Caco-2 (cell line): Measurements from ENCODE around the gene TLE5. TPM values are rescaled to one million over a fixed set of nuclear protein-coding genes. Genes with fewer than 3 reads are reported as not detected.

Experiments used
- BruUV-seq: library from RNA; stranded (reverse); fragments of 400-500 nt; replicated peaks from 2 replicates; lab custom pipeline; 2021; lab: Mats Ljungman, UMichigan
- CTCF ChIA-PET: fragments of 300-600 bp; sonication (Branson Sonifier 250); formaldehyde crosslinking; loops from one replicate; lab custom pipeline; 2022; ENCODE audit warnings: antibody characterized with exemption; lab: Charles Lee
- POLR2A ChIA-PET: fragments of 300-600 bp; sonication (Branson Sonifier 250); formaldehyde crosslinking; loops from one replicate; lab custom pipeline; 2022; ENCODE audit warnings: antibody characterized with exemption; lab: Charles Lee
- DNase-seq, 2 experiments: peaks; one replicate each; pipeline versions ENCODE4 v3.0.0 to v3.0.0-alpha.2; 2020 to 2022
- H3K27me3 ChIP-seq: replicated peaks from 2 replicates; pipeline ENCODE4 v1.6.0; 2011; ENCODE audit warnings: low read length; ENCODE audit not compliant: control insufficient read depth, insufficient read depth
- H3K36me3 ChIP-seq: 2 replicates; pipeline ENCODE4 v1.5.1; 2011; ENCODE audit warnings: low read length; ENCODE audit not compliant: control insufficient read depth, insufficient read depth
- H3K4me1 ChIP-seq: fragments of 250-450 bp; sonication (Bioruptor Pico); 2 replicates; pipeline ENCODE4 v1.5.1; 2020; ENCODE audit warnings: mild to moderate bottlenecking
- H3K4me3 ChIP-seq: 2 replicates; pipeline ENCODE4 v1.5.1; 2011; ENCODE audit warnings: low read depth, mild to moderate bottlenecking, control low read depth, low read length
- H3K9me3 ChIP-seq: fragments of 250-450 bp; sonication (Bioruptor Pico); 2 replicates; pipeline ENCODE4 v1.5.1; 2020; ENCODE audit warnings: mild to moderate bottlenecking, moderate library complexity
- H3K27ac Mint-ChIP-seq: one replicate; pipeline ENCODE4 v1.8.0; 2022; ENCODE audit warnings: mixed read lengths; ENCODE audit not compliant: unreplicated experiment
- H3K27me3 Mint-ChIP-seq: one replicate; pipeline ENCODE4 v1.8.0; 2022; ENCODE audit warnings: mixed read lengths; ENCODE audit not compliant: insufficient read depth, unreplicated experiment
- H3K36me3 Mint-ChIP-seq: one replicate; pipeline ENCODE4 v1.8.0; 2022; ENCODE audit warnings: mild to moderate bottlenecking, mixed read lengths; ENCODE audit not compliant: insufficient read depth, unreplicated experiment
- H3K4me1 Mint-ChIP-seq: one replicate; pipeline ENCODE4 v1.8.0; 2022; ENCODE audit warnings: low read depth, mixed read lengths; ENCODE audit not compliant: unreplicated experiment
- H3K4me3 Mint-ChIP-seq: one replicate; pipeline ENCODE4 v1.8.0; 2022; ENCODE audit warnings: mild to moderate bottlenecking, moderate library complexity, mixed read lengths; ENCODE audit not compliant: unreplicated experiment
- H3K9me3 Mint-ChIP-seq: one replicate; pipeline ENCODE4 v1.8.0; 2022; ENCODE audit warnings: mixed read lengths; ENCODE audit not compliant: unreplicated experiment
- intact Hi-C: fragments of 100-400 bp; cut with micrococcal nuclease; formaldehyde crosslinking; loops from one replicate; pipeline ENCODE4 v1.10.0; 2022; ENCODE audit not compliant: unreplicated experiment
- total RNA-seq: library from RNA; stranded (reverse); gene quantifications from 2 replicates; pipeline ENCODE4 v1.2.3, GENCODE V29; 2022
- TF ChIP-seq, protein P1 (sequence below), 2 experiments: fragments of 200-600 bp in 1 of 2; IDR thresholded peaks; 1 replicate in 1 of 2; 2 replicates in 1 of 2; pipeline versions ENCODE4 v1.5.1 to v1.8.0; 2011 to 2022; ENCODE audit warnings: antibody characterized with exemption in 1 of 2, control low read depth in 1 of 2, inconsistent platforms in 1 of 2, low read depth in 1 of 2, low read length in 1 of 2, mild to moderate bottlenecking in 1 of 2, moderate library complexity in 1 of 2; ENCODE audit not compliant: insufficient read depth in 1 of 2, severe bottlenecking in 1 of 2, unreplicated experiment in 1 of 2

Gene TLE5
- total RNA-seq, 1 experiment from 2014 or later: 132 TPM

DNA sequence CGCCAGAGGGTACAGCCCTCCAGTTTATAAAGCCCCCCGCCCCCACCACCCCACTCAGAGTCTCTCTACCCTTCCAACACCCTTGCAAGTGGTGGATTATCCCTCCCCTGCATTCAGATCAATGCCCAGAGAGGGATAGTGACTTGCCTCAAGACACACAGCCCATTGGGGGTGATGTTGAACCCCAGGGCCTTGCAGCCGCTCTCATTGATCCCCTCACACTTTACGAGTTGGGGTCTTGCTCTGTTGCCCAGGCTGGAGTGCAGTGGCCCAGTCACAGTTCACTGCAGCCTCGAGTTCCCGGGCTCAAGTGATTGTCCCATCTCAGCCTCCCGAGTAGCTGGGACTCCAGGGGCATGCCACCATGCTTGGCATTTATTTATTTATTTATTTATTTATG, 44.4 kb downstream of the TLE5 start:
- Histone ChIP-seq H3K9me3 (no peaks in the 10 kb centered on the region), H3K27me3 (no peaks in the 10 kb centered on the region), H3K36me3 (no peaks in the 10 kb centered on the region), H3K4me3 (no peak overlapping the region), H3K4me1 (no peaks in the 10 kb centered on the region)
- ChIA-PET CTCF (no interaction called here), POLR2A (no interaction called here)
- BruUV-seq: no TSS peak
- Mint-ChIP-seq H3K4me3 (no peak overlapping the region), H3K27ac (no peak overlapping the region), H3K4me1 (peaks cover 6% of the 10 kb centered on the region), H3K36me3 (no peaks in the 10 kb centered on the region), H3K9me3 (no peaks in the 10 kb centered on the region), H3K27me3 (no peaks in the 10 kb centered on the region)
- no peak for DNase-seq
- intact Hi-C loops: no loop called here
- TF ChIP-seq, protein P1, sequence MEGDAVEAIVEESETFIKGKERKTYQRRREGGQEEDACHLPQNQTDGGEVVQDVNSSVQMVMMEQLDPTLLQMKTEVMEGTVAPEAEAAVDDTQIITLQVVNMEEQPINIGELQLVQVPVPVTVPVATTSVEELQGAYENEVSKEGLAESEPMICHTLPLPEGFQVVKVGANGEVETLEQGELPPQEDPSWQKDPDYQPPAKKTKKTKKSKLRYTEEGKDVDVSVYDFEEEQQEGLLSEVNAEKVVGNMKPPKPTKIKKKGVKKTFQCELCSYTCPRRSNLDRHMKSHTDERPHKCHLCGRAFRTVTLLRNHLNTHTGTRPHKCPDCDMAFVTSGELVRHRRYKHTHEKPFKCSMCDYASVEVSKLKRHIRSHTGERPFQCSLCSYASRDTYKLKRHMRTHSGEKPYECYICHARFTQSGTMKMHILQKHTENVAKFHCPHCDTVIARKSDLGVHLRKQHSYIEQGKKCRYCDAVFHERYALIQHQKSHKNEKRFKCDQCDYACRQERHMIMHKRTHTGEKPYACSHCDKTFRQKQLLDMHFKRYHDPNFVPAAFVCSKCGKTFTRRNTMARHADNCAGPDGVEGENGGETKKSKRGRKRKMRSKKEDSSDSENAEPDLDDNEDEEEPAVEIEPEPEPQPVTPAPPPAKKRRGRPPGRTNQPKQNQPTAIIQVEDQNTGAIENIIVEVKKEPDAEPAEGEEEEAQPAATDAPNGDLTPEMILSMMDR (IDR thresholded peaks at IDR 0.05; ENCODE audit: insufficient read depth in 1 of 2, low read depth in 1 of 2, low read length in 1 of 2, severe bottlenecking in 1 of 2, unreplicated experiment in 1 of 2): no peak

DNA sequence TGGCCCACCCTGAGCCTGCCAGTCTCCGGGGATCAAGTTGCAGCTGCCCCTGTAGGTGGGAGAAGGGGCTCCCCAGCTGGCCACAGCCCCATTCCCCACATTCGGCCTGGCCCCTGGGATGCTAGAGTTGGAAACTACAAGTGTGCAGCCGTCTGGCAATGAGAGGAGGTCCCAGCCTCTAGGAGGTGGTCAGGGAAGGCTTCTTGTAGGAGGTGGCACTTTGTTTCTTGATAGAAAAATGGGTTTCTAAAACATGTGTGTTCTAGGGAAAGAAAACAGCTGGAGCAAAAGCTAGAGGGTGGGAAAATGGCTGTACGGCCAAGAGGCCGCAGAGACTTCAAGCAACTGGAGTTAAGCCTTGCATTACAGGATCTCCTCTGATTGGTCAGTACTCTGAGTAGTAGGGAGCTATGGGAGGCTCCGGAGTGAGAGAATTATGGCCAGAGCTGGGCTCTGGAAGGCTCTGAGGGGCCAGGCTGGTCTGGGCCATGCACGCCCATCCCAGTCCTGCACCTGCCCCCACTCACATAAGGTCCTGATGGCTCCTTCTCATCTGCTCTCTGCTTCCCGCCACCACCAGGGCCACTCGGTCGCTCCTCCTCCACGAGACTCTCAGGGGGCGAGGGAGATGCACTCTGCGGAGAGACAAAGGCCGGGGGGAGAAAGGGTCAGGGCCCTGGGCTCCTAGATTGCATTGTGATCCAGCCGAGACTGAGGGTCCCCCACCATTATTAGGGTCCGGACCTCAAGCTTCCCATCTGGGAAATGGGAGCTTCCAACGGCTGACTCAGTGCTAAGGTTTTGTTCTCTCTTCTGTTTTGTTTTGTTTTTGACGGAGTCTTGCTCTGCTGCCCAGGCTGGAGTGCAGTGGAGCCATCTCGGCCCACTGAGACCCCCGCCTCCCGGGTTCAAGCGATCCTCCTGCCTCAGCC, 46.9 kb downstream of the TLE5 start:
- TF ChIP-seq, protein P1 (IDR thresholded peaks at IDR 0.05; ENCODE audit: insufficient read depth in 1 of 2, low read depth in 1 of 2, low read length in 1 of 2, severe bottlenecking in 1 of 2, unreplicated experiment in 1 of 2): no peak
- Histone ChIP-seq H3K36me3 (peaks cover 1% of the 10 kb centered on the region; the same call in 1 of the 2 replicates), H3K9me3 (no peaks in the 10 kb centered on the region), H3K4me1 (no peaks in the 10 kb centered on the region), H3K4me3 (no peak overlapping the region), H3K27me3 (no peaks in the 10 kb centered on the region)
- Mint-ChIP-seq H3K4me1 (no peaks in the 10 kb centered on the region), H3K36me3 (no peaks in the 10 kb centered on the region), H3K27me3 (no peaks in the 10 kb centered on the region), H3K27ac (no peak overlapping the region), H3K9me3 (no peaks in the 10 kb centered on the region), H3K4me3 (no peak overlapping the region)
- ChIA-PET CTCF (no interaction called here), POLR2A (interaction anchor here (0.6 kb wide), 2 partner anchors 65 kb away, joined by 3 to 4 read pairs; no protein-coding TSS in a partner anchor)
- no peak for DNase-seq
- BruUV-seq: no TSS peak
- intact Hi-C loops: no loop called here

DNA sequence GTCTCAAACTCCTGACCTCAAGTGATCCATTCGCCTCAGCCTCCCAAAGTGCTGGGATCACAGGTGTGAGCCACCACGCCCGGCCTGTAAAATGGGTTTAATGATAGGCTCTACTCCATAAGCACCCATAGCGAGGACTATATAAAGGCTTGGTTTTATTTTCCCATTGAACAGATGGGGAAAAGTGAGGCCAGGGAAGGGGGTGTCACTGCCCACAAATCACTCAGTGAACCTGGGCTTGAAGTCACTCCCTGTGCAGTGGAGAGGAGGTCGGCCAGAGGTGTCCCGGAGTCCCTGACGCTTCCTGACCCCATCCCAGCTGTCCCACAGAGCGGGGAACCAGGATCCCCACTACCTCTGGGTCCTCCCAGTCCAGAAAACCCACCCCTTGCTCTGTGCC, 48.2 kb downstream of the TLE5 start:
- Mint-ChIP-seq H3K4me3 (no peak overlapping the region), H3K36me3 (no peaks in the 10 kb centered on the region), H3K27ac (no peak overlapping the region), H3K27me3 (no peaks in the 10 kb centered on the region), H3K9me3 (no peaks in the 10 kb centered on the region), H3K4me1 (no peaks in the 10 kb centered on the region)
- H3K4me3 ChIP-seq: no peak overlapping the region
- no peak for DNase-seq
- TF ChIP-seq, protein P1 (IDR thresholded peaks at IDR 0.05; ENCODE audit: insufficient read depth in 1 of 2, low read depth in 1 of 2, low read length in 1 of 2, severe bottlenecking in 1 of 2, unreplicated experiment in 1 of 2): no peak
- ChIA-PET CTCF (no interaction called here), POLR2A (no interaction called here)
- H3K9me3 ChIP-seq: no peaks in the 10 kb centered on the region
- no peaks in the 10 kb centered on the region for H3K27me3 ChIP-seq
- BruUV-seq: no TSS peak
- intact Hi-C loops: no loop called here
- peaks cover 2% of the 10 kb centered on the region; the same call in 1 of the 2 replicates for H3K36me3 ChIP-seq
- no peaks in the 10 kb centered on the region for H3K4me1 ChIP-seq
